Neural cell (in vitro differentiated cells): Measurements from ENCODE around the gene LDLRAD4. TPM values are rescaled to one million over a fixed set of nuclear protein-coding genes. Genes with fewer than 3 reads are reported as not detected.

Experiments used
- H2AFZ ChIP-seq: fragments of 200-600, 300-800 bp; sonication (generic), shearing (Covaris generic); 2 replicates; pipeline ENCODE4 v1.6.0; 2014; ENCODE audit warnings: low read depth, mild to moderate bottlenecking, antibody characterized with exemption, low read length, moderate library complexity
- H3F3A ChIP-seq: fragments of 200-600 bp; shearing (Covaris generic); 2 replicates; pipeline ENCODE4 v1.6.1; 2016; ENCODE audit warnings: mild to moderate bottlenecking, moderate library complexity, mixed read lengths, antibody characterized with exemption, low read length; ENCODE audit not compliant: insufficient read depth, poor library complexity, severe bottlenecking
- H3K27ac ChIP-seq: fragments of 200-600, 300-800 bp; sonication (generic), shearing (Covaris generic); 2 replicates; pipeline ENCODE4 v1.5.1; 2014; ENCODE audit warnings: mild to moderate bottlenecking, low read length, moderate library complexity
- H3K27me3 ChIP-seq: fragments of 300-800, 200-600 bp; sonication (generic), shearing (Covaris generic); 2 replicates; pipeline ENCODE4 v1.6.0; 2014; ENCODE audit warnings: mild to moderate bottlenecking, low read depth, low read length, moderate library complexity; ENCODE audit not compliant: insufficient read depth
- H3K36me3 ChIP-seq: fragments of 300-800, 200-600 bp; sonication (generic), shearing (Covaris generic); 2 replicates; pipeline ENCODE4 v1.5.1; 2014; ENCODE audit warnings: mild to moderate bottlenecking, antibody characterized with exemption, low read length, moderate library complexity; ENCODE audit not compliant: insufficient read depth
- H3K4me2 ChIP-seq: fragments of 300-800, 200-600 bp; sonication (generic), shearing (Covaris generic); 2 replicates; pipeline ENCODE4 v1.6.0; 2014; ENCODE audit warnings: mild to moderate bottlenecking, low read length
- H3K4me3 ChIP-seq: fragments of 300-800, 200-600 bp; sonication (generic), shearing (Covaris generic); 2 replicates; pipeline ENCODE4 v1.5.1; 2014; ENCODE audit warnings: mild to moderate bottlenecking, low read length, moderate library complexity
- H3K79me2 ChIP-seq: fragments of 200-600 bp; shearing (Covaris generic); replicated peaks from 2 replicates; pipeline ENCODE4 v1.6.0; 2014; ENCODE audit warnings: mild to moderate bottlenecking, low read length, moderate library complexity; ENCODE audit not compliant: insufficient read depth
- H3K9ac ChIP-seq: fragments of 300-800, 200-600 bp; sonication (generic), shearing (Covaris generic); 2 replicates; pipeline ENCODE4 v1.6.1; 2016; ENCODE audit warnings: mild to moderate bottlenecking, low read length, mixed read lengths
- H3K9me2 ChIP-seq: fragments of 200-600 bp; shearing (Covaris generic); 2 replicates; pipeline ENCODE4 v1.6.1; 2016; ENCODE audit warnings: mild to moderate bottlenecking, low read length, mixed read lengths; ENCODE audit not compliant: insufficient read depth
- H3K9me3 ChIP-seq: fragments of 200-600, 300-800 bp; sonication (generic), shearing (Covaris generic); 2 replicates; pipeline ENCODE4 v1.6.1; 2016; ENCODE audit warnings: mild to moderate bottlenecking, mixed run types, low read length, moderate library complexity, mixed read lengths
- H4K20me1 ChIP-seq: fragments of 200-600 bp; shearing (Covaris generic); 2 replicates; pipeline ENCODE4 v1.6.1; 2016; ENCODE audit warnings: mild to moderate bottlenecking, mixed run types; ENCODE audit not compliant: insufficient read depth
- CTCF ChIP-seq: fragments of 450-650 bp; IDR thresholded peaks from 2 replicates; pipeline ENCODE4 v1.5.1; 2014; ENCODE audit warnings: antibody characterized with exemption, mild to moderate bottlenecking, moderate library complexity; ENCODE audit not compliant: poor library complexity, severe bottlenecking
- EP300 ChIP-seq: fragments of 450-650 bp; conservative IDR thresholded peaks from 2 replicates; pipeline ENCODE4 v1.6.1; 2014; ENCODE audit warnings: antibody characterized with exemption, mild to moderate bottlenecking, moderate library complexity; ENCODE audit not compliant: poor library complexity, severe bottlenecking
- EZH2 ChIP-seq: fragments of 200-600, 300-800 bp; shearing (Covaris generic), sonication (generic); IDR thresholded peaks from 2 replicates; pipeline ENCODE4 v1.6.1; 2014; ENCODE audit warnings: antibody characterized with exemption, low read length, borderline replicate concordance, mild to moderate bottlenecking; ENCODE audit not compliant: insufficient read depth, poor library complexity, severe bottlenecking
- MXI1 ChIP-seq: fragments of 450-650 bp; conservative IDR thresholded peaks from 2 replicates; pipeline ENCODE4 v1.6.1; 2014; ENCODE audit warnings: antibody characterized with exemption, mild to moderate bottlenecking; ENCODE audit not compliant: poor library complexity, severe bottlenecking
- POLR2AphosphoS5 ChIP-seq: IDR thresholded peaks from 2 replicates; pipeline ENCODE4 v1.6.1; 2012
- RAD21 ChIP-seq: fragments of 450-650 bp; conservative IDR thresholded peaks from 2 replicates; pipeline ENCODE4 v1.6.1; 2014; ENCODE audit warnings: antibody characterized with exemption, mild to moderate bottlenecking, moderate library complexity
- SMC3 ChIP-seq: fragments of 450-650 bp; conservative IDR thresholded peaks from 2 replicates; pipeline ENCODE4 v1.6.1; 2014; ENCODE audit warnings: antibody characterized with exemption, mild to moderate bottlenecking, moderate library complexity; ENCODE audit not compliant: poor library complexity
- TAF1 ChIP-seq: IDR thresholded peaks from 2 replicates; pipeline ENCODE4 v1.6.1; 2012; ENCODE audit warnings: low read depth
- polyA plus RNA-seq: library from polyadenylated mRNA; depleted of rRNA; stranded (reverse); fragments of >200 nt; gene quantifications from 2 replicates; pipeline ENCODE4 v1.2.3, GENCODE V29; 2014
- TF ChIP-seq, protein P1 (sequence below): IDR thresholded peaks from 2 replicates; pipeline ENCODE4 v1.6.1; 2012; ENCODE audit warnings: borderline replicate concordance

Gene LDLRAD4
- polyA plus RNA-seq, 1 donor from 2014 or later: 3.7 TPM

DNA sequence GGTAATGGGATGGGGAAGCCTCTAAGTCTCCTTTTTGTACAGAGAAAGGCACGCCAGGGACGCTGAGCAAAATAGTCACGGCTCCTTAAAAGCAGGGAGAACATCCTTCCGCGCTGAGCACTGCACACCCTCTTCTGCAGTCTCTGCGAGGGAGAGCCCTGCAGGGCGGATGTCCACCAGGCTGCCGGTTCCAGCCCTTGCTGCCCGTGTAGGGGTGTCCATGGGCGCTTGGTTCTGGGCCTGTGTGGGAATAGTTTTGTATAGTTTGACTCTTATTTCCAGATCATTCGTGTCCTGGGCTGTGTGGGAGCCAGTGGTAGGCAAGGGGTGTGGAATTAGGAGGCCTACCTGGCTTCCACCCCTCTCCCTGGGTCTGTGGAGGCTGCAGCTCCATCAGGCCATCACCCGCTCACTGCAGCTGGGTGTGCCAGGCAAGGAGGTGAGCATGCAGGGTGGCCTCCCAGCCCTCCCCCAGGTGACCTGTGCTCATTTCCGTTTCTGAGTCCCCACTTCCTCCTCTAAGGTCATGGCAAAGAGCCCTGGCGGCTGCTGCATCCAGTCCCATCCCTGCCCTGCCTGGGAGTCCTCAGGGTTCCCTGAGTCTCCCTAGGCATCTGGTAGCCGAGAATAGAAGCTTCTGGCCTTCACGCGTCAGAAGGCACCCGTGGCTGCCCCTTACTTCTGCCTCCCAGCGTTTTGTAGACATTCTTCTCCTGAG is 202.6 kb downstream of the LDLRAD4 start:
- H3K36me3 ChIP-seq: no peaks in the 10 kb centered on the region
- H3K9me2 ChIP-seq: no peaks in the 10 kb centered on the region
- no peaks in the 10 kb centered on the region for H4K20me1 ChIP-seq
- no peaks in the 10 kb centered on the region for H3K9me3 ChIP-seq
- no peak overlapping the region for H3K4me2 ChIP-seq
- no peaks in the 10 kb centered on the region for H3K27me3 ChIP-seq
- no peak overlapping the region for H2AFZ ChIP-seq
- H3K79me2 ChIP-seq: no peaks in the 10 kb centered on the region
- H3K27ac ChIP-seq: no peak overlapping the region
- no peak overlapping the region for H3K9ac ChIP-seq
- H3F3A ChIP-seq: no peaks in the 10 kb centered on the region
- H3K4me3 ChIP-seq: no peak overlapping the region
- TF ChIP-seq POLR2AphosphoS5: no peak
- TF ChIP-seq EP300: no peak
- TF ChIP-seq, protein P1, sequence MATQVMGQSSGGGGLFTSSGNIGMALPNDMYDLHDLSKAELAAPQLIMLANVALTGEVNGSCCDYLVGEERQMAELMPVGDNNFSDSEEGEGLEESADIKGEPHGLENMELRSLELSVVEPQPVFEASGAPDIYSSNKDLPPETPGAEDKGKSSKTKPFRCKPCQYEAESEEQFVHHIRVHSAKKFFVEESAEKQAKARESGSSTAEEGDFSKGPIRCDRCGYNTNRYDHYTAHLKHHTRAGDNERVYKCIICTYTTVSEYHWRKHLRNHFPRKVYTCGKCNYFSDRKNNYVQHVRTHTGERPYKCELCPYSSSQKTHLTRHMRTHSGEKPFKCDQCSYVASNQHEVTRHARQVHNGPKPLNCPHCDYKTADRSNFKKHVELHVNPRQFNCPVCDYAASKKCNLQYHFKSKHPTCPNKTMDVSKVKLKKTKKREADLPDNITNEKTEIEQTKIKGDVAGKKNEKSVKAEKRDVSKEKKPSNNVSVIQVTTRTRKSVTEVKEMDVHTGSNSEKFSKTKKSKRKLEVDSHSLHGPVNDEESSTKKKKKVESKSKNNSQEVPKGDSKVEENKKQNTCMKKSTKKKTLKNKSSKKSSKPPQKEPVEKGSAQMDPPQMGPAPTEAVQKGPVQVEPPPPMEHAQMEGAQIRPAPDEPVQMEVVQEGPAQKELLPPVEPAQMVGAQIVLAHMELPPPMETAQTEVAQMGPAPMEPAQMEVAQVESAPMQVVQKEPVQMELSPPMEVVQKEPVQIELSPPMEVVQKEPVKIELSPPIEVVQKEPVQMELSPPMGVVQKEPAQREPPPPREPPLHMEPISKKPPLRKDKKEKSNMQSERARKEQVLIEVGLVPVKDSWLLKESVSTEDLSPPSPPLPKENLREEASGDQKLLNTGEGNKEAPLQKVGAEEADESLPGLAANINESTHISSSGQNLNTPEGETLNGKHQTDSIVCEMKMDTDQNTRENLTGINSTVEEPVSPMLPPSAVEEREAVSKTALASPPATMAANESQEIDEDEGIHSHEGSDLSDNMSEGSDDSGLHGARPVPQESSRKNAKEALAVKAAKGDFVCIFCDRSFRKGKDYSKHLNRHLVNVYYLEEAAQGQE: no peak

DNA sequence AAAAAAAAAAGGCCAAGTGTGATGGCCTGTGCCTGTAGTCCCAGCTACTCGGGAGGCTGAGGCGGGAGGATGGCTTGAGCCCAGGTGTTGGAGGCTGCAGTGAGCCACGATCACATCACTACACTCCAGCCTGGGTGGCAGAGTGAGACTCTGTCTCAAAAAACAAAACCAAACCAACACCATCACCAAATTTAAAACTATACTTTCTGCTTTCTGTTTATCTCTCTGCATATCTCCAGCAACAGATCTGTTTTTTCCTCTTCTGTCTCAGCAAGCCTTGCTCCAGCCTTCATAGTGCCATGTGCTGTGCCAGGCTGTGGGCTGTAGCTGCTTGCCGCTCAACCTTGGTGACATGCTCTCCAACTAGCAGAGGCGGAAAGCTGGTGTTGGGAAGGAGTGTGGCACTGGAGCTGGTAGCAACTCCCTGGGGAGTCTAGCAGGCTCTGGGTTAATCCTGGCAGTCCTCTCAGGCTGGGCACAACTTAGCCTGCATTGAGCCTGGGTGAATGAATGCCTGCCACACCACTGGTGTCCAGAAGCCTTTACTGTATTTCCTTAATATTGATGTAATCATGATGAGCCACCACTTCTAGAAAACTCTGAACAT is 204.1 kb downstream of the LDLRAD4 start:
- no peak for TF ChIP-seq POLR2AphosphoS5
- no peak for TF ChIP-seq EP300
- no peak for TF ChIP-seq CTCF
- TF ChIP-seq, protein P1: no peak
- no peak for TF ChIP-seq EZH2
- TF ChIP-seq TAF1: no peak
- TF ChIP-seq MXI1: no peak
- no peak for TF ChIP-seq RAD21
- TF ChIP-seq SMC3: no peak
- H2AFZ ChIP-seq: no peak overlapping the region

More for the DNA sequence above, 204.1 kb downstream of the LDLRAD4 start:
- no peaks in the 10 kb centered on the region for H3K36me3 ChIP-seq
- no peak overlapping the region for H3K9ac ChIP-seq
- H3K4me2 ChIP-seq: no peak overlapping the region
- H3K4me3 ChIP-seq: no peak overlapping the region
- no peaks in the 10 kb centered on the region for H4K20me1 ChIP-seq
- H3K27ac ChIP-seq: no peak overlapping the region
- H3F3A ChIP-seq: no peaks in the 10 kb centered on the region
- no peaks in the 10 kb centered on the region for H3K9me2 ChIP-seq
- no peaks in the 10 kb centered on the region for H3K9me3 ChIP-seq
- no peaks in the 10 kb centered on the region for H3K27me3 ChIP-seq
- H3K79me2 ChIP-seq: no peaks in the 10 kb centered on the region
